Pancreas (tissue), 10 donors: ENCODE measurements around the gene PRDM11. TPM values are rescaled to one million over a fixed set of nuclear protein-coding genes. Genes with fewer than 3 reads are reported as not detected.

Experiments used
- ATAC-seq, 4 donors: fragments of 200-7000 bp; cut with Tn5 transposase; one replicate each; pipeline versions ENCODE4 v1.8.0 to v1.9.1; 2020; ENCODE audit warnings: mild to moderate bottlenecking in 4 of 4, moderate library complexity in 4 of 4
- DNase-seq, 6 donors: peaks; one replicate each; pipeline ENCODE4 v3.0.0-alpha.2; 2020
- FAIRE-seq: peaks from 2 replicates; lab custom pipeline; 2012; peaks lifted over from hg19 to GRCh38; lab: Jason Lieb, UNC
- H3K27ac ChIP-seq, 4 donors: fragments of 200-600 bp; sonication (generic); 1 replicate in 3 of 4; 2 replicates in 1 of 4; pipeline versions ENCODE4 v1.5.0 to v1.8.0; 2020
- H3K27me3 ChIP-seq, 4 donors: fragments of 200-600 bp; one replicate each; pipeline ENCODE4 v1.8.0; 2021
- H3K36me3 ChIP-seq, 3 donors: fragments of 200-600 bp; sonication (generic) in 1 of 3; one replicate each; pipeline versions ENCODE4 v1.5.0 to v1.8.0; 2020 to 2021
- H3K4me1 ChIP-seq, 3 donors: fragments of 200-600 bp; one replicate each; pipeline ENCODE4 v1.8.0; 2021
- H3K4me3 ChIP-seq, 4 donors: fragments of 200-600 bp; sonication (generic) in 2 of 4; one replicate each; pipeline versions ENCODE4 v1.5.0 to v1.8.0; 2020 to 2021
- H3K9me3 ChIP-seq, 4 donors: fragments of 200-600 bp; one replicate each; pipeline ENCODE4 v1.8.0; 2021
- WGBS, 2 donors: extraction: QIAGEN DNeasy Blood & Tissue Kit; methylation state at CpG; one replicate each; pipeline ENCODE4 v1.1.7; 2013; 5-methylcytosine and 5-hydroxymethylcytosine counted together
- intact Hi-C, 3 donors: fragments of 100-400 bp; cut with DNase I; formaldehyde crosslinking; loops; one replicate each; pipeline versions ENCODE4 v1.11.1 to v1.14.2; 2022
- polyA plus RNA-seq, 2 donors: library from polyadenylated mRNA; stranded (reverse); fragments of 200-250 nt; gene quantifications; one replicate each; pipeline ENCODE4 v1.2.3, GENCODE V29; 2013
- total RNA-seq, 6 donors: library from RNA; stranded (reverse); fragmentation: NEBNext Ultra II Directional in 4 of 6; extraction: Animal tissue kit (Norgen Biotek cat#: 25700) in 4 of 6; gene quantifications; one replicate each; pipeline versions ENCODE4 v1.2.1 to v1.2.4, GENCODE V29; 2021 to 2023
- TF ChIP-seq, protein P1 (sequence below), 4 donors: fragments of 200-600 bp; sonication (generic) in 3 of 4; IDR thresholded peaks; one replicate each; pipeline versions ENCODE4 v1.5.0 to v1.8.0; 2021; ENCODE audit warnings: antibody characterized with exemption in 4 of 4
- donor health status: healthy with polysubstance abuse.
- donor health status: DM: no; HTN: no; CAD: no; lungs with moderate emphysema.
- donor health status: DM: no; HTN: no; CAD: no.
- donor health status: control.
- donor health status: control.
- donor health status: Bipolar disorder and iron deficiency.
- donor health status: DM: yes; HTN: yes; CAD: no.
- donor health status: DM: no; HTN: no; CAD: no.
- donor health status: DM: no; HTN: no; CAD: no.
- donor health status: DM: yes; HTN: yes; CAD: no.

Gene PRDM11
- total and polyA plus RNA-seq, 8 donors, result 3.0 to 8.5 (median 6.4) TPM

DNA sequence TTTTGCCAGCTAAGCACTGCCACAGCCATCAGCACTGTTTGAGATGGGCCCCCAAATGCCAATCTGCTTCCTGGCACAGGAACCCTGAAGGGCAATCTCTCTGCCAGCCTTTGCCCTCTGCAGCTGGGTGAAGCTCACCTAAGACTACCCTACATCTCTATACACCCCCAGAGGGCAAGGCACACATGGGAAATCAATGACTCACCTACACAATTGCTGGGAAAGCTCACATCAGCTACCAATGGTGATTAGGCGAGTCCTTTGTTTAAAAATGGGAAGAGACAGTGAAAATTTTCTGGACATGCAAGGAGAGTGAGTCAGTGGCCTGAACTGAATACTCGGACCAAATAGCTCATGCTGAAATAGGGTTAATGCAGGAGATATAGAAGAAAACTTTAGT lies 12.6 kb upstream of the PRDM11 start:
- FAIRE-seq, result no peak
- TF ChIP-seq, protein P1, sequence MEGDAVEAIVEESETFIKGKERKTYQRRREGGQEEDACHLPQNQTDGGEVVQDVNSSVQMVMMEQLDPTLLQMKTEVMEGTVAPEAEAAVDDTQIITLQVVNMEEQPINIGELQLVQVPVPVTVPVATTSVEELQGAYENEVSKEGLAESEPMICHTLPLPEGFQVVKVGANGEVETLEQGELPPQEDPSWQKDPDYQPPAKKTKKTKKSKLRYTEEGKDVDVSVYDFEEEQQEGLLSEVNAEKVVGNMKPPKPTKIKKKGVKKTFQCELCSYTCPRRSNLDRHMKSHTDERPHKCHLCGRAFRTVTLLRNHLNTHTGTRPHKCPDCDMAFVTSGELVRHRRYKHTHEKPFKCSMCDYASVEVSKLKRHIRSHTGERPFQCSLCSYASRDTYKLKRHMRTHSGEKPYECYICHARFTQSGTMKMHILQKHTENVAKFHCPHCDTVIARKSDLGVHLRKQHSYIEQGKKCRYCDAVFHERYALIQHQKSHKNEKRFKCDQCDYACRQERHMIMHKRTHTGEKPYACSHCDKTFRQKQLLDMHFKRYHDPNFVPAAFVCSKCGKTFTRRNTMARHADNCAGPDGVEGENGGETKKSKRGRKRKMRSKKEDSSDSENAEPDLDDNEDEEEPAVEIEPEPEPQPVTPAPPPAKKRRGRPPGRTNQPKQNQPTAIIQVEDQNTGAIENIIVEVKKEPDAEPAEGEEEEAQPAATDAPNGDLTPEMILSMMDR (IDR thresholded peaks at IDR 0.05), result no peak
- Histone ChIP-seq H3K36me3 (no peaks in the 10 kb centered on the region), H3K27me3 (peaks cover 0 to 4% (median 0%) of the 10 kb centered on the region in 4 donors), H3K4me3 (no peak overlapping the region), H3K9me3 (no peaks in the 10 kb centered on the region), H3K4me1 (no peaks in the 10 kb centered on the region), H3K27ac (no peak overlapping the region)
- no peak for DNase-seq
- no peak for ATAC-seq
- intact Hi-C loops, result no loop called here
- 58 to 66% methylated on average over 2 of the region's 2 CpGs for WGBS, 2 donors

DNA sequence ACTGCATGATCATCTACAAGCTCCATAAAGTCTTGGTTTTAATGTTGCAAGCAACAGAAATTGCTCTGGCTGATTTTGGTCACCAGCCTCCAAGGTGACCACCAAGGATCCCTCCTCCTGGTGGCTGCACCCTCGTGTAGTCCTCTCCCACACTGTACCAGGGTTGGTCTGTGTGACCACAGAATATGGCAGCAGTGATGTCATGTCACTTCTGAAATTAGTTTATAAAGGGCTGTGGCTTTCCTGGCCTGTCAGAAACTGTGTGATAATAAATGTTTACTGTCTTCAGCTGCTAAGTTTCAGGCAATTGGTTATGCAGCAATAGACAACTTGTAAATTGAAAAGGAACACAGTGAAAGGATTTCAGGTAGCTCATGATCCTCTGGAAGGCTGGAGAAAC lies 5.3 kb upstream of the PRDM11 start:
- Histone ChIP-seq H3K4me1 (peaks cover 0 to 5% (median 0%) of the 10 kb centered on the region in 3 donors), H3K27ac (no peak overlapping the region), H3K9me3 (no peaks in the 10 kb centered on the region), H3K36me3 (no peaks in the 10 kb centered on the region), H3K4me3 (no peak overlapping the region), H3K27me3 (no peaks in the 10 kb centered on the region)
- TF ChIP-seq, protein P1 (IDR thresholded peaks at IDR 0.05), result no peak
- no peak for FAIRE-seq
- intact Hi-C loops, result no loop called here
- 19 to 21% methylated on average over 1 of the region's 1 CpG for WGBS, 2 donors
- no peak for ATAC-seq
- no peak for DNase-seq

DNA sequence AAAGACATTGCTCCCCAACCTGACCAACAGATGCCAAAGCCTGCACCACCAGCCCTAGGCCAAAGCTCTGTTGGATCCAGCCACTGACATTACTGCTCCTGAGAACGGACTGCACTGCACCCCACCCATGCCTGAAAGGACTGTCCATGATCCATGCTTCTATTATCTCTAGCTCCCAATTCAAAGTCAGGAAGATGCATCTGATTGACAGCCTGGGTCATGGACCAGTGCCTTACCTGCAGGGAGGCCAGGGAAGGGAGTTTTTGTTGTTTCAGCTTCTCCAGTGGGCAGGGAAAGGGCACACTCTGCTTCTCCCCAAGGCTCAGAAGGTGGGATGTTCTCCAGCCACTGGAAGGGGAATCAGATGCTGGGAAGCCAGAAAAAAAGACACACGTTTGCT lies 4.8 kb upstream of the PRDM11 start:
- no peak for FAIRE-seq
- TF ChIP-seq, protein P1 (IDR thresholded peaks at IDR 0.05), result no peak

DNA sequence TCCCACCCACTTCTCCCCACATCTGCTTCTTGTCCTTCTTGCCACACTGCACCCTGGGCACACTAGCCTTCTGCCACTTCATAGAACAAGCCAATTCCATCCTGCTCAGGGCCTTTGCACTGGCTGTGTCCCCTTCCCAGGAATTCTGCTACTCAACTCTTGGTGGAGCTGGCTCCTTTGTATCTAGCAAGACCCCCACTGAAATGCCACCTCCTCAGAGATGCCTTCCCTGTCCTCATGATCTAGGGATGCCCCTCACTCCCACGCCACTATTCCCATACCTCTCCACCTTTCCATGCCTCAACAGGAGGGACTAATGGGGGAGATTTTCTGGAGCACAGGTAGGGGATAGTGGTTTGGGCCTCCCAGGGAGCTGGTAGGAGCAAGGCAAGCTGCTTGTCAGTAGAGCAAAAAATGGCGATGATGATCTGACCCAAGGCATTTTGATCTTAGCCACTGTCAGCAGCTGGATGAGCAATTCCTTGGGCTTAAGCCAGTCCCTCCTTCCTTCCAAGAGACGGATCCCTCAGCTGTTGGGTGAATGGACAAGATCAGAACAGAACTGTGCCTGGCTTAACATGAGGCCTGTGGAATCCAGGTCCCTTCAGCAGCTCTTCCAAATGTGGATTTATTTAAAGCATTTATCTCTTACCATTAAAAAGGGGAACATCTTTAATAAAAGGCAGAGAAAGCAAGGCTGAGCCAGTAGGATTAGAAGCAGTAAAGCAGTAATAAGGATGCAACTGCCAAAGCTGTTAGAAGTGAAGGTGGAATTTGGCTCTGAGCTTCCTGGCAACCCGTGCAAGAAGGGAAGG lies 4.0 kb upstream of the PRDM11 start:
- DNase-seq (peak in 1 of 6 donors; percentile 6), ATAC-seq (no peak), FAIRE-seq (no peak)
- 76 to 81% methylated on average over 4 of the region's 4 CpGs for WGBS, 2 donors
- Histone ChIP-seq H3K4me3 (no peak overlapping the region), H3K27me3 (no peaks in the 10 kb centered on the region), H3K4me1 (peaks cover 0 to 5% (median 0%) of the 10 kb centered on the region in 3 donors), H3K36me3 (no peaks in the 10 kb centered on the region), H3K9me3 (no peaks in the 10 kb centered on the region), H3K27ac (no peak overlapping the region)
- TF ChIP-seq, protein P1 (IDR thresholded peaks at IDR 0.05), result no peak
- intact Hi-C loops, result no loop called here

More for the DNA sequence above, 4.8 kb upstream of the PRDM11 start:
- no peaks in the 10 kb centered on the region for H3K27me3 ChIP-seq
- ATAC-seq (no peak), DNase-seq (no peak)
- H3K36me3 ChIP-seq, result no peaks in the 10 kb centered on the region
- no peaks in the 10 kb centered on the region for H3K9me3 ChIP-seq
- no peak overlapping the region for H3K27ac ChIP-seq
- H3K4me1 ChIP-seq, result peaks cover 0 to 5% (median 0%) of the 10 kb centered on the region in 3 donors
- intact Hi-C loops, result no loop called here
- 53 to 76% methylated on average over 2 of the region's 2 CpGs for WGBS, 2 donors
- no peak overlapping the region for H3K4me3 ChIP-seq

DNA sequence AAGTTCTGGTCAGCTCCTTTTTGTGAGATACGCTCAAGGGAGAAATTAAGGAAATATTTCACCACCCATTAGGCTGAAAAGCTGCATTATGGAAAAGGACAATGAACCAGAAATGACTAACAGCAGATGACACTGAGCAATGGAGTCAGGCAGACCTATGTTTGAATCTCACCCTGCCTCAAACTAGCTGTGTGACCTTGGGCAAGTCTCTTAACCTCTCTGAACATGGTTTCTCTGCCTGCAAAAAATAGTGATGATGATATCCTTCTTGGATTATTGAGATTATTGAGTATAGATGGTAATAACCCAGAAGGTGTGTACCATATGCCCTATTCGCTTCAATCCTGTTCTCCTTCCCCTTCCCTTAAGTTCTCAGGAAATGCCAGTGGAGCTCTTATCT lies 2.9 kb upstream of the PRDM11 start:
- no peak for ATAC-seq
- WGBS, 2 donors, result 94 to 100% methylated on average over 2 of the region's 2 CpGs
- no peak for FAIRE-seq
- Histone ChIP-seq H3K36me3 (no peaks in the 10 kb centered on the region), H3K27ac (no peak overlapping the region), H3K4me3 (no peak overlapping the region), H3K9me3 (no peaks in the 10 kb centered on the region), H3K27me3 (no peaks in the 10 kb centered on the region), H3K4me1 (peaks cover 0 to 12% (median 0%) of the 10 kb centered on the region in 3 donors)
- intact Hi-C loops, result no loop called here
- no peak for DNase-seq
- TF ChIP-seq, protein P1 (IDR thresholded peaks at IDR 0.05), result no peak
